ENCODE measurements around the gene GRM8.

DNA sequence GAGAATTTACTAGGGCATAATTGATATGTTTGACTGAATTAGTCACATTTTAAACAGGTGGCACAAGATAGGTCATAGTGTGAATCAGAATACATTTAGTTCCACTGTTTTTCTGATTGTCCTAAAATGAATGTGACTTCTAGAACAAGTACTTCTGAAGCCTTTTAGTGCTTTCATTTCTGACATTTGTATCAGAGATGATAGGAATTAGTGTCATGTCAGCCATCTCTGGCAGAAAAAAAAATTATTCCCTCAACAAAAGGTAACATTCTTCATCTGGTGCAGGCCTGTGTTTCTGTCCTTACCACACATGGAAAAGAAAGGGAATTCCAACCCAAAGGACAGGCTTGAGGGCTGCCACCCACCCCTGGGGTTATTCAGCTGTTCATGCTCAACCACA is 21.3 kb downstream of the GRM8 start:
- TF ChIP-seq, protein P1, sequence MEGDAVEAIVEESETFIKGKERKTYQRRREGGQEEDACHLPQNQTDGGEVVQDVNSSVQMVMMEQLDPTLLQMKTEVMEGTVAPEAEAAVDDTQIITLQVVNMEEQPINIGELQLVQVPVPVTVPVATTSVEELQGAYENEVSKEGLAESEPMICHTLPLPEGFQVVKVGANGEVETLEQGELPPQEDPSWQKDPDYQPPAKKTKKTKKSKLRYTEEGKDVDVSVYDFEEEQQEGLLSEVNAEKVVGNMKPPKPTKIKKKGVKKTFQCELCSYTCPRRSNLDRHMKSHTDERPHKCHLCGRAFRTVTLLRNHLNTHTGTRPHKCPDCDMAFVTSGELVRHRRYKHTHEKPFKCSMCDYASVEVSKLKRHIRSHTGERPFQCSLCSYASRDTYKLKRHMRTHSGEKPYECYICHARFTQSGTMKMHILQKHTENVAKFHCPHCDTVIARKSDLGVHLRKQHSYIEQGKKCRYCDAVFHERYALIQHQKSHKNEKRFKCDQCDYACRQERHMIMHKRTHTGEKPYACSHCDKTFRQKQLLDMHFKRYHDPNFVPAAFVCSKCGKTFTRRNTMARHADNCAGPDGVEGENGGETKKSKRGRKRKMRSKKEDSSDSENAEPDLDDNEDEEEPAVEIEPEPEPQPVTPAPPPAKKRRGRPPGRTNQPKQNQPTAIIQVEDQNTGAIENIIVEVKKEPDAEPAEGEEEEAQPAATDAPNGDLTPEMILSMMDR (IDR thresholded peaks at IDR 0.05), result no peak
- TF ChIP-seq POLR2A (IDR thresholded peaks at IDR 0.05), result no peak

All from upper lobe of left lung (tissue), 4 donors.